Measurements from ENCODE around the gene ZNRF3.
"Not testable (repeated sequence)": the region's sequence is repeated elsewhere in the genome, so short reads cannot be mapped to it uniquely, and the experiment has no call there.

ZNRF3 gene

GRCh38 chr22:28868389-28868788 is 15.0 kb upstream of the ZNRF3 start:
- not testable (repeated sequence) for H3K36me3 ChIP-seq (ENCODE audit: insufficient read depth, low read length); H3K4me3 ChIP-seq (ENCODE audit: low read length); H3K9me3 ChIP-seq (ENCODE audit: low read length); H2AFZ ChIP-seq (ENCODE audit: low read depth, low read length); H3K27me3 ChIP-seq (ENCODE audit: insufficient read depth, low read length); H3K4me1 ChIP-seq (ENCODE audit: insufficient read depth, low read length)

GRCh38 chr22:28869736-28870135 is 13.6 kb upstream of the ZNRF3 start:
- Histone ChIP-seq H3K27me3 (ENCODE audit: insufficient read depth, low read length) (no peaks in the 10 kb centered on the region), H3K36me3 (ENCODE audit: insufficient read depth, low read length) (no peaks in the 10 kb centered on the region), H2AFZ (ENCODE audit: low read depth, low read length) (no peak overlapping the region), H3K4me1 (ENCODE audit: insufficient read depth, low read length) (no peaks in the 10 kb centered on the region), H3K4me3 (ENCODE audit: low read length) (no peak overlapping the region), H3K9me3 (ENCODE audit: low read length) (no peaks in the 10 kb centered on the region)

- H3K27me3 ChIP-seq (ENCODE audit: insufficient read depth, low read length), result no peaks in the 10 kb centered on the region
- no peak overlapping the region for H3K4me3 ChIP-seq (ENCODE audit: low read length)
- no peak overlapping the region for H2AFZ ChIP-seq (ENCODE audit: low read depth, low read length)
- no peaks in the 10 kb centered on the region for H3K4me1 ChIP-seq (ENCODE audit: insufficient read depth, low read length)
- no peaks in the 10 kb centered on the region for H3K36me3 ChIP-seq (ENCODE audit: insufficient read depth, low read length)
- peaks cover 1% of the 10 kb centered on the region for H3K9me3 ChIP-seq (ENCODE audit: low read length)
Measured at GRCh38 chr22:28873183-28873963, 10.0 kb upstream of the ZNRF3 start.

GRCh38 chr22:28874061-28874460 is 9.3 kb upstream of the ZNRF3 start:
- Histone ChIP-seq H3K27me3 (ENCODE audit: insufficient read depth, low read length) (no peaks in the 10 kb centered on the region), H3K9me3 (ENCODE audit: low read length) (peaks cover 1% of the 10 kb centered on the region), H3K4me3 (ENCODE audit: low read length) (no peak overlapping the region), H3K36me3 (ENCODE audit: insufficient read depth, low read length) (no peaks in the 10 kb centered on the region), H3K4me1 (ENCODE audit: insufficient read depth, low read length) (no peaks in the 10 kb centered on the region), H2AFZ (ENCODE audit: low read depth, low read length) (no peak overlapping the region)

- Histone ChIP-seq H3K36me3 (ENCODE audit: insufficient read depth, low read length) (no peaks in the 10 kb centered on the region), H3K9me3 (ENCODE audit: low read length) (peaks cover 1% of the 10 kb centered on the region), H2AFZ (ENCODE audit: low read depth, low read length) (no peak overlapping the region), H3K4me1 (ENCODE audit: insufficient read depth, low read length) (no peaks in the 10 kb centered on the region), H3K27me3 (ENCODE audit: insufficient read depth, low read length) (no peaks in the 10 kb centered on the region), H3K4me3 (ENCODE audit: low read length) (no peak overlapping the region)
Measured at GRCh38 chr22:28874811-28875320, 8.5 kb upstream of the ZNRF3 start.

- H3K27me3 ChIP-seq (ENCODE audit: insufficient read depth, low read length), result no peaks in the 10 kb centered on the region
- peak overlapping the region; percentile 65 for H3K4me3 ChIP-seq (ENCODE audit: low read length)
- peaks cover 1% of the 10 kb centered on the region for H3K9me3 ChIP-seq (ENCODE audit: low read length)
- H3K36me3 ChIP-seq (ENCODE audit: insufficient read depth, low read length), result no peaks in the 10 kb centered on the region
- H3K4me1 ChIP-seq (ENCODE audit: insufficient read depth, low read length), result peaks cover 33% of the 10 kb centered on the region
- peak overlapping the region; percentile 29 for H2AFZ ChIP-seq (ENCODE audit: low read depth, low read length)
Measured at GRCh38 chr22:28882545-28882877, 861 bp upstream of the ZNRF3 start.

GRCh38 chr22:28883657-28883916 is 215 bp downstream of the ZNRF3 start:
- H3K27me3 ChIP-seq (ENCODE audit: insufficient read depth, low read length), result no peaks in the 10 kb centered on the region
- H3K4me3 ChIP-seq (ENCODE audit: low read length), result peak overlapping the region; percentile 66
- H3K4me1 ChIP-seq (ENCODE audit: insufficient read depth, low read length), result peaks cover 43% of the 10 kb centered on the region
- no peak overlapping the region for H2AFZ ChIP-seq (ENCODE audit: low read depth, low read length)
- no peaks in the 10 kb centered on the region for H3K9me3 ChIP-seq (ENCODE audit: low read length)
- H3K36me3 ChIP-seq (ENCODE audit: insufficient read depth, low read length), result no peaks in the 10 kb centered on the region

- no peaks in the 10 kb centered on the region for H3K9me3 ChIP-seq (ENCODE audit: low read length)
- no peak overlapping the region for H2AFZ ChIP-seq (ENCODE audit: low read depth, low read length)
- peak overlapping the region; percentile 66 for H3K4me3 ChIP-seq (ENCODE audit: low read length)
- peaks cover 43% of the 10 kb centered on the region for H3K4me1 ChIP-seq (ENCODE audit: insufficient read depth, low read length)
- no peaks in the 10 kb centered on the region for H3K36me3 ChIP-seq (ENCODE audit: insufficient read depth, low read length)
- no peaks in the 10 kb centered on the region for H3K27me3 ChIP-seq (ENCODE audit: insufficient read depth, low read length)
Measured at GRCh38 chr22:28883917-28884746, 760 bp downstream of the ZNRF3 start.

- H3K4me1 ChIP-seq (ENCODE audit: insufficient read depth, low read length), result peaks cover 43% of the 10 kb centered on the region
Measured at GRCh38 chr22:28884747-28885350, 1.5 kb downstream of the ZNRF3 start.

GRCh38 chr22:28885939-28886338 is 2.6 kb downstream of the ZNRF3 start:
- Histone ChIP-seq H2AFZ (ENCODE audit: low read depth, low read length) (no peak overlapping the region), H3K4me3 (ENCODE audit: low read length) (peak overlapping the region; percentile 66), H3K4me1 (ENCODE audit: insufficient read depth, low read length) (peaks cover 43% of the 10 kb centered on the region), H3K9me3 (ENCODE audit: low read length) (no peaks in the 10 kb centered on the region), H3K27me3 (ENCODE audit: insufficient read depth, low read length) (no peaks in the 10 kb centered on the region), H3K36me3 (ENCODE audit: insufficient read depth, low read length) (no peaks in the 10 kb centered on the region)

More at GRCh38 chr22:28884747-28885350, 1.5 kb downstream of the ZNRF3 start:
- H3K36me3 ChIP-seq (ENCODE audit: insufficient read depth, low read length), result no peaks in the 10 kb centered on the region
- H3K9me3 ChIP-seq (ENCODE audit: low read length), result no peaks in the 10 kb centered on the region
- peak overlapping the region; percentile 66 for H3K4me3 ChIP-seq (ENCODE audit: low read length)
- no peaks in the 10 kb centered on the region for H3K27me3 ChIP-seq (ENCODE audit: insufficient read depth, low read length)
- no peak overlapping the region for H2AFZ ChIP-seq (ENCODE audit: low read depth, low read length)

GRCh38 chr22:28886679-28887078 is 3.3 kb downstream of the ZNRF3 start:
- not testable (repeated sequence) for H3K9me3 ChIP-seq (ENCODE audit: low read length); H2AFZ ChIP-seq (ENCODE audit: low read depth, low read length); H3K36me3 ChIP-seq (ENCODE audit: insufficient read depth, low read length); H3K27me3 ChIP-seq (ENCODE audit: insufficient read depth, low read length)
- peak overlapping the region; percentile 66 for H3K4me3 ChIP-seq (ENCODE audit: low read length)
- H3K4me1 ChIP-seq (ENCODE audit: insufficient read depth, low read length), result peaks cover 43% of the 10 kb centered on the region

- Histone ChIP-seq H3K4me1 (ENCODE audit: insufficient read depth, low read length) (peaks cover 37% of the 10 kb centered on the region), H3K9me3 (ENCODE audit: low read length) (no peaks in the 10 kb centered on the region), H3K36me3 (ENCODE audit: insufficient read depth, low read length) (no peaks in the 10 kb centered on the region), H2AFZ (ENCODE audit: low read depth, low read length) (no peak overlapping the region), H3K27me3 (ENCODE audit: insufficient read depth, low read length) (no peaks in the 10 kb centered on the region), H3K4me3 (ENCODE audit: low read length) (no peak overlapping the region)
Measured at GRCh38 chr22:28887725-28888459, 4.5 kb downstream of the ZNRF3 start.
